ENCODE data around the gene FBXW8.

GRCh38 chr12:116878567-116879508 lies 31.9 kb upstream of the FBXW8 start:
- TF ChIP-seq, protein P1, sequence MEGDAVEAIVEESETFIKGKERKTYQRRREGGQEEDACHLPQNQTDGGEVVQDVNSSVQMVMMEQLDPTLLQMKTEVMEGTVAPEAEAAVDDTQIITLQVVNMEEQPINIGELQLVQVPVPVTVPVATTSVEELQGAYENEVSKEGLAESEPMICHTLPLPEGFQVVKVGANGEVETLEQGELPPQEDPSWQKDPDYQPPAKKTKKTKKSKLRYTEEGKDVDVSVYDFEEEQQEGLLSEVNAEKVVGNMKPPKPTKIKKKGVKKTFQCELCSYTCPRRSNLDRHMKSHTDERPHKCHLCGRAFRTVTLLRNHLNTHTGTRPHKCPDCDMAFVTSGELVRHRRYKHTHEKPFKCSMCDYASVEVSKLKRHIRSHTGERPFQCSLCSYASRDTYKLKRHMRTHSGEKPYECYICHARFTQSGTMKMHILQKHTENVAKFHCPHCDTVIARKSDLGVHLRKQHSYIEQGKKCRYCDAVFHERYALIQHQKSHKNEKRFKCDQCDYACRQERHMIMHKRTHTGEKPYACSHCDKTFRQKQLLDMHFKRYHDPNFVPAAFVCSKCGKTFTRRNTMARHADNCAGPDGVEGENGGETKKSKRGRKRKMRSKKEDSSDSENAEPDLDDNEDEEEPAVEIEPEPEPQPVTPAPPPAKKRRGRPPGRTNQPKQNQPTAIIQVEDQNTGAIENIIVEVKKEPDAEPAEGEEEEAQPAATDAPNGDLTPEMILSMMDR (tag by site-specific recombination; IDR thresholded peaks at IDR 0.05): no peak
- TF ChIP-seq ZNF239 (tag by site-specific recombination; IDR thresholded peaks at IDR 0.05) (no peak), ZNF660 (tag by site-specific recombination; IDR thresholded peaks at IDR 0.05) (no peak), ZNF114 (tag by site-specific recombination; IDR thresholded peaks at IDR 0.05) (no peak), MYNN (tag by site-specific recombination; IDR thresholded peaks at IDR 0.05; ENCODE audit: borderline replicate concordance) (no peak)
